Measurements from ENCODE around the gene SLC30A3. TPM values are rescaled to one million over a fixed set of nuclear protein-coding genes. Genes with fewer than 3 reads are reported as not detected.
A peak's percentile ranks its signal among the peaks of the same experiment; 100 is the strongest.

SLC30A3 gene
- total and polyA plus RNA-seq, 2 of the 13 experiments (the other 11 are each of a cell fraction or from before 2014, with no cell fraction given): 0.38 to 0.79 TPM

DNA sequence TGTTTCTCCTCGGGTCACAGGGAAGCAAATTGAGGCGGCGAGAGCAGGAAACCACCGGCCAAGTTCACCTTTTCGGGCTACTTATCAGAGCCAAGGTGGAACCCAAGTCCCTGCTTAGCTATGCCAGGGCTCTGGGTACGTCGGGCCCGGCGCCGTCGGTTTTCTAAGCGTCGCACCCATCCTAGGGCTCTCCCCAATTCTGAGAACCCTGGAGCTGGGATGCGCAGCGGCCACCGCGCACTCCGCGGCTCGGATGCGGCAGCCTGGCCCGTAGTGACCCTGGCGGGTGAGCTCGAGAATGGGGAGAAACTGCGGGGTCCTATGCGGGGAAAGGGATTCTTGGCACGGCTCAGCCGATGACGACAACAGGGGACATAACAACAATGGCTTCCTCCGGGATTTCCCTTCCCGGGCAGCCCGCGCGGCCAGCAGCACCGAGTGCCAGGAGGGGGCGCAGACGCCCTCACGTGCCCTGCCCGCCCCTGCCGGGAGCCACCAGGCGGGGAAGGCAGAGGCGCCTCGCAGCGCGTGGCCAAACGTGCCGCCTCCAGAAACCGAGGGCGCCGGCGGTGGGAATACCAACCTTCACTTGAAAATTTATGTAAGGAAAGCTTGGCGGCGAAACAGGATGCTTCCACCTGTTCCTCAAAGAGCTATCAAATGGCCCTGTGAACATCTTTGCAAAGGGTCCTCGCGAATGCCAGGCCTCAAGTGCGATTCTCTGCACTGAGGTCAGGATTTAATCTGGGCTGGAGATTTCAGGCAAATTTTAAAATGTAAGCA, 2.1 kb upstream of the SLC30A3 start (continued):
- TF ChIP-seq, protein P1, sequence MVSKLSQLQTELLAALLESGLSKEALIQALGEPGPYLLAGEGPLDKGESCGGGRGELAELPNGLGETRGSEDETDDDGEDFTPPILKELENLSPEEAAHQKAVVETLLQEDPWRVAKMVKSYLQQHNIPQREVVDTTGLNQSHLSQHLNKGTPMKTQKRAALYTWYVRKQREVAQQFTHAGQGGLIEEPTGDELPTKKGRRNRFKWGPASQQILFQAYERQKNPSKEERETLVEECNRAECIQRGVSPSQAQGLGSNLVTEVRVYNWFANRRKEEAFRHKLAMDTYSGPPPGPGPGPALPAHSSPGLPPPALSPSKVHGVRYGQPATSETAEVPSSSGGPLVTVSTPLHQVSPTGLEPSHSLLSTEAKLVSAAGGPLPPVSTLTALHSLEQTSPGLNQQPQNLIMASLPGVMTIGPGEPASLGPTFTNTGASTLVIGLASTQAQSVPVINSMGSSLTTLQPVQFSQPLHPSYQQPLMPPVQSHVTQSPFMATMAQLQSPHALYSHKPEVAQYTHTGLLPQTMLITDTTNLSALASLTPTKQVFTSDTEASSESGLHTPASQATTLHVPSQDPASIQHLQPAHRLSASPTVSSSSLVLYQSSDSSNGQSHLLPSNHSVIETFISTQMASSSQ (IDR thresholded peaks at IDR 0.05; ENCODE audit: low read depth): no peak
- TF ChIP-seq, protein P1 (CRISPR knock-in tag; IDR thresholded peaks at IDR 0.05; ENCODE audit: borderline replicate concordance): no peak
- TF ChIP-seq, protein P2, sequence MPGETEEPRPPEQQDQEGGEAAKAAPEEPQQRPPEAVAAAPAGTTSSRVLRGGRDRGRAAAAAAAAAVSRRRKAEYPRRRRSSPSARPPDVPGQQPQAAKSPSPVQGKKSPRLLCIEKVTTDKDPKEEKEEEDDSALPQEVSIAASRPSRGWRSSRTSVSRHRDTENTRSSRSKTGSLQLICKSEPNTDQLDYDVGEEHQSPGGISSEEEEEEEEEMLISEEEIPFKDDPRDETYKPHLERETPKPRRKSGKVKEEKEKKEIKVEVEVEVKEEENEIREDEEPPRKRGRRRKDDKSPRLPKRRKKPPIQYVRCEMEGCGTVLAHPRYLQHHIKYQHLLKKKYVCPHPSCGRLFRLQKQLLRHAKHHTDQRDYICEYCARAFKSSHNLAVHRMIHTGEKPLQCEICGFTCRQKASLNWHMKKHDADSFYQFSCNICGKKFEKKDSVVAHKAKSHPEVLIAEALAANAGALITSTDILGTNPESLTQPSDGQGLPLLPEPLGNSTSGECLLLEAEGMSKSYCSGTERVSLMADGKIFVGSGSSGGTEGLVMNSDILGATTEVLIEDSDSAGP (CRISPR knock-in tag; IDR thresholded peaks at IDR 0.05; ENCODE audit: borderline replicate concordance): peak; percentile 89
- TF ChIP-seq PPARG (CRISPR knock-in tag; conservative IDR thresholded peaks at IDR 0.05) (0 out of 2 replicates have a peak, but pooled peaks have one; percentile 35), YEATS4 (CRISPR knock-in tag; IDR thresholded peaks at IDR 0.05; ENCODE audit: borderline replicate concordance) (no peak), ZMYM2 (CRISPR knock-in tag; IDR thresholded peaks at IDR 0.05) (no peak), IRF2 (CRISPR knock-in tag; IDR thresholded peaks at IDR 0.05) (peak; percentile 53; the same call in 1 of the 2 replicates), DNMT1 (CRISPR knock-in tag; IDR thresholded peaks at IDR 0.05) (no peak), FOXC1 (CRISPR knock-in tag; IDR thresholded peaks at IDR 0.05; ENCODE audit: borderline replicate concordance) (peak; percentile 74), MXI1 (IDR thresholded peaks at IDR 0.05; ENCODE audit: borderline replicate concordance, low read depth, low read length) (no peak), ZNF33B (CRISPR knock-in tag; IDR thresholded peaks at IDR 0.05) (0 out of 2 replicates have a peak, but pooled peaks have one; percentile 82), REL (CRISPR knock-in tag; conservative IDR thresholded peaks at IDR 0.05) (no peak)
- TF ChIP-seq, protein P3, sequence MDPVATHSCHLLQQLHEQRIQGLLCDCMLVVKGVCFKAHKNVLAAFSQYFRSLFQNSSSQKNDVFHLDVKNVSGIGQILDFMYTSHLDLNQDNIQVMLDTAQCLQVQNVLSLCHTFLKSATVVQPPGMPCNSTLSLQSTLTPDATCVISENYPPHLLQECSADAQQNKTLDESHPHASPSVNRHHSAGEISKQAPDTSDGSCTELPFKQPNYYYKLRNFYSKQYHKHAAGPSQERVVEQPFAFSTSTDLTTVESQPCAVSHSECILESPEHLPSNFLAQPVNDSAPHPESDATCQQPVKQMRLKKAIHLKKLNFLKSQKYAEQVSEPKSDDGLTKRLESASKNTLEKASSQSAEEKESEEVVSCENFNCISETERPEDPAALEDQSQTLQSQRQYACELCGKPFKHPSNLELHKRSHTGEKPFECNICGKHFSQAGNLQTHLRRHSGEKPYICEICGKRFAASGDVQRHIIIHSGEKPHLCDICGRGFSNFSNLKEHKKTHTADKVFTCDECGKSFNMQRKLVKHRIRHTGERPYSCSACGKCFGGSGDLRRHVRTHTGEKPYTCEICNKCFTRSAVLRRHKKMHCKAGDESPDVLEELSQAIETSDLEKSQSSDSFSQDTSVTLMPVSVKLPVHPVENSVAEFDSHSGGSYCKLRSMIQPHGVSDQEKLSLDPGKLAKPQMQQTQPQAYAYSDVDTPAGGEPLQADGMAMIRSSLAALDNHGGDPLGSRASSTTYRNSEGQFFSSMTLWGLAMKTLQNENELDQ (CRISPR knock-in tag; IDR thresholded peaks at IDR 0.05; ENCODE audit: borderline replicate concordance): no peak
- TF ChIP-seq, protein P4, sequence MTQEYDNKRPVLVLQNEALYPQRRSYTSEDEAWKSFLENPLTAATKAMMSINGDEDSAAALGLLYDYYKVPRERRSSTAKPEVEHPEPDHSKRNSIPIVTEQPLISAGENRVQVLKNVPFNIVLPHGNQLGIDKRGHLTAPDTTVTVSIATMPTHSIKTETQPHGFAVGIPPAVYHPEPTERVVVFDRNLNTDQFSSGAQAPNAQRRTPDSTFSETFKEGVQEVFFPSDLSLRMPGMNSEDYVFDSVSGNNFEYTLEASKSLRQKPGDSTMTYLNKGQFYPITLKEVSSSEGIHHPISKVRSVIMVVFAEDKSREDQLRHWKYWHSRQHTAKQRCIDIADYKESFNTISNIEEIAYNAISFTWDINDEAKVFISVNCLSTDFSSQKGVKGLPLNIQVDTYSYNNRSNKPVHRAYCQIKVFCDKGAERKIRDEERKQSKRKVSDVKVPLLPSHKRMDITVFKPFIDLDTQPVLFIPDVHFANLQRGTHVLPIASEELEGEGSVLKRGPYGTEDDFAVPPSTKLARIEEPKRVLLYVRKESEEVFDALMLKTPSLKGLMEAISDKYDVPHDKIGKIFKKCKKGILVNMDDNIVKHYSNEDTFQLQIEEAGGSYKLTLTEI (CRISPR knock-in tag; conservative IDR thresholded peaks at IDR 0.05): no peak
- TF ChIP-seq, protein P5, sequence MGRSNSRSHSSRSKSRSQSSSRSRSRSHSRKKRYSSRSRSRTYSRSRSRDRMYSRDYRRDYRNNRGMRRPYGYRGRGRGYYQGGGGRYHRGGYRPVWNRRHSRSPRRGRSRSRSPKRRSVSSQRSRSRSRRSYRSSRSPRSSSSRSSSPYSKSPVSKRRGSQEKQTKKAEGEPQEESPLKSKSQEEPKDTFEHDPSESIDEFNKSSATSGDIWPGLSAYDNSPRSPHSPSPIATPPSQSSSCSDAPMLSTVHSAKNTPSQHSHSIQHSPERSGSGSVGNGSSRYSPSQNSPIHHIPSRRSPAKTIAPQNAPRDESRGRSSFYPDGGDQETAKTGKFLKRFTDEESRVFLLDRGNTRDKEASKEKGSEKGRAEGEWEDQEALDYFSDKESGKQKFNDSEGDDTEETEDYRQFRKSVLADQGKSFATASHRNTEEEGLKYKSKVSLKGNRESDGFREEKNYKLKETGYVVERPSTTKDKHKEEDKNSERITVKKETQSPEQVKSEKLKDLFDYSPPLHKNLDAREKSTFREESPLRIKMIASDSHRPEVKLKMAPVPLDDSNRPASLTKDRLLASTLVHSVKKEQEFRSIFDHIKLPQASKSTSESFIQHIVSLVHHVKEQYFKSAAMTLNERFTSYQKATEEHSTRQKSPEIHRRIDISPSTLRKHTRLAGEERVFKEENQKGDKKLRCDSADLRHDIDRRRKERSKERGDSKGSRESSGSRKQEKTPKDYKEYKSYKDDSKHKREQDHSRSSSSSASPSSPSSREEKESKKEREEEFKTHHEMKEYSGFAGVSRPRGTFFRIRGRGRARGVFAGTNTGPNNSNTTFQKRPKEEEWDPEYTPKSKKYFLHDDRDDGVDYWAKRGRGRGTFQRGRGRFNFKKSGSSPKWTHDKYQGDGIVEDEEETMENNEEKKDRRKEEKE (IDR thresholded peaks at IDR 0.05): no peak
